ENCODE results near the gene KRTAP4-8. TPM values are rescaled to one million over a fixed set of nuclear protein-coding genes. Genes with fewer than 3 reads are reported as not detected.
A peak's percentile ranks its signal among the peaks of the same experiment; 100 is the strongest.
"Not testable (repeated sequence)": the region's sequence is repeated elsewhere in the genome, so short reads cannot be mapped to it uniquely, and the experiment has no call there.

The KRTAP4-8 gene
- total RNA-seq, 1 experiment from 2014 or later = not detected

- DNase-seq (ENCODE audit: low read depth) = peak; percentile 95
These were observed 31.9 kb downstream of the KRTAP4-8 start, which contains the start of gene KRTAP2-4 for GRCh38 chr17:41065829-41066624. Gene KRTAP2-4 (minus strand): TSS chr17:41065879. CDS start chr17:41065845, 34 bp downstream.

- not testable (repeated sequence) for DNase-seq (ENCODE audit: low read depth)
These were observed 32.8 kb downstream of the KRTAP4-8 start for GRCh38 chr17:41065016-41065689.

DNA sequence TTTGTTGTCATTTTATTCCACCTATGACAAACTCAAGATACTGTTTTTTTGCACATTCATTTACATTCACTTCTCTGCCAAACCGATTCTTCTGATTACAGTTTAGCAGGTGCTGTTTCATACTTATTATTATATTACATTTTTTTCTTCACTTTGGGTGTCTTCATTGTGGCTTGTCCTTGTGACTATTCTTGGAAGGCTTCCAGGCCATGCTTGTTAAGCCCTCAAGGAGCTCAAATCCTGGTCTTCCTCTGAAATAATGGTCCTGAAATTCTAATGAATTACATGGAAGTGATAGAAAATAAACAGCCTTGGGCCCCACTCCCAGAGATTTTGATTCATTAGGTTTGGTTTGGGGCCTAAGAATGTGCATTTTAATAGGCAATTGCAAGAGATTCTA, 33.6 kb downstream of the KRTAP4-8 start:
- no peak for DNase-seq (ENCODE audit: low read depth)

DNA sequence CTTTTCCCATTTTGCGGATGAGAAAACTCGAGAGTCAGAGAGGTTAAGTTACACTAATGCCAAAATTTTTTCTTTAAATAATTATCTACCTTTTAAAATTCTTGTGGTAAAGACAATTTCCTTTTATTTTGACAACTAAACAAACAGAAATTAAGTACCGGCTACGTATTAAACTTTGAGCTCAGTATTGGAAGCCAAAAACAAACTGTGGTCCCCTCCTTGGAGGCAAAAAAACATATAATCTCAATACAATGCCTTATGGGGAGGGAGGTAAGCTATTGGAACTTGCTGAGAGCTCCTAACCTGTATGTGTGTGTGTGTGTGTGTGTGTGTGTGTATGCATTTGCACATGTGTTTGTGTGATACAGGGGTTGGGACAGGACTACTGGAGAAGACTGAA, 34.5 kb downstream of the KRTAP4-8 start:
- DNase-seq (ENCODE audit: low read depth) = no peak

DNA sequence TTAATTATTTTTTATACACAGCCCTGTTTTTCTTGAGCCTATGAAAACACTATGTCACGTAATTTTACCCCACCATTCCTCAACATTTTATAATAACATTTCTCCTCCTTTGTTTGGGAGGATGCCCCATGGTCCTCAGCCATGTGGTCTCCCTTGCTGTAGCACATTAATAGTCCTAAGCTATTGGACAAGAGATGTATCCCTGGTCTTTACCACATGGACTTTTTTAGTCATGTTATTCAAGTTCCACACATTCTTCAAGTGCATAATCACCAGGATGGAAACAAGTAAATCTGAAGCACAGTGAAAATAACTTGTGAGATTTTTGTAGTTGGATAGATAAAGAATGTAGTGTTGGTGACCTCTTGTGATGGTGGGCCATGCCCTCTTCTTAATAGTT, 36.0 kb downstream of the KRTAP4-8 start:
- peak; percentile 80 for DNase-seq (ENCODE audit: low read depth)

- DNase-seq (ENCODE audit: low read depth) = peak; percentile 86
These were observed 37.8 kb downstream of the KRTAP4-8 start, which contains the start of gene KRTAP2-3 for GRCh38 chr17:41060052-41060604. Gene KRTAP2-3 (minus strand): TSS chr17:41060114. CDS start chr17:41060050, 64 bp downstream.

DNA sequence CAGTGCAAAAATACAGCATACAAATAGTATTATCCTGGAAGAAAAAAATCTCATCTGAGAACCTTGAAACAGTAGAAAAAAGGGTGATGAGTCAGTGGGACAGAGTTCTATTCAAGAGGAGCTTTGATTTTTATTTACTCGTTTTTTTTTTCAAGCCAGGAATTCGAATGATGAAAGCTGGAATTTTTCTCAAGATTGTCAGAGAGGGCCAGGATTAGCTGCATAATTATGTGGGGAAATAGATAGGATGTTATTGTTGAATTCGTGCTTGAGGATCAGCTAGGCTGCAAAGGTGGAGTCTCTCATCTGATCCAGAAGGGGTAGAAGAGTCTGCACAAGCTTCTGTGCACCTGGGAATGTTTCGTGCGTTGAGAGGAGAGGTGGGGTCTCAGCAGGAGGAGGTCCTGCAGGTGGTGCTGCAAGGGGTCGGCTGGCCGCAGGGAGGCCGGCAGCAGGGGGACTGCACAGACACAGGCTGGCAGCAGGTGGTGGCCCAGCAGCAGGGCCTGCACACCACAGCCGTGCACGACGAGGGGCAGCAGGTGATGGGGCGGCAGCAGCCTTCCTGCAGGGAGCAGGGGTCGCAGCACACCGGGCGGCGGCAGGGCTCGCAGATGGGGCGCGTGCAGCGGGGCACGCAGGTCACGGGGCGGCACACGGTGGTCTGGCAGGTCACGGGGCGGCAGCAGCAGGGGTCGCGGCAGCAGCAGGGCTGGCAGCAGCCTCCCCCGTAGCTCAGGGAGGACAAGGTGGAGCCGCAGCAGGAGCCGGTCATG, 38.5 kb downstream of the KRTAP4-8 start:
- peak; percentile 86 for DNase-seq (ENCODE audit: low read depth)

GRCh38 chr17:41058741-41059140, 39.2 kb downstream of the KRTAP4-8 start:
- DNase-seq (ENCODE audit: low read depth) = no peak

DNA sequence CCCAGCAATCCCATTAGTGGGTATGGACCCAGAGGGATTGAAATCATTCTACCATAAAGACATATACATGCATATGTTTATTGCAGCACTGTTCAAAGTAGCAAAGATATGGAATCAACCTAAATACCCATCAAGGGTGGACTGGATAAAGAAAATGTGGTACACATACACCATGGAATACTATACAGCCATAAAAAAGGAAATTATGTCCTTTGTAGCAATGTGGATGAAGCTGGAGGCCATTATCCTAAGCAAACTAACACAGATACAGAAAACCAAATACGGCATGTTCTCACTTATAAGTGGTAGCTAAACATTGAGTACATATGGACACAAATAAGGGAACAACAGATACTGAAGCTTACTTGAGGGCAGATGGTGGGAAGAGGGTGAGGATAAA, 40.4 kb downstream of the KRTAP4-8 start:
- no peak for DNase-seq (ENCODE audit: low read depth)

DNA sequence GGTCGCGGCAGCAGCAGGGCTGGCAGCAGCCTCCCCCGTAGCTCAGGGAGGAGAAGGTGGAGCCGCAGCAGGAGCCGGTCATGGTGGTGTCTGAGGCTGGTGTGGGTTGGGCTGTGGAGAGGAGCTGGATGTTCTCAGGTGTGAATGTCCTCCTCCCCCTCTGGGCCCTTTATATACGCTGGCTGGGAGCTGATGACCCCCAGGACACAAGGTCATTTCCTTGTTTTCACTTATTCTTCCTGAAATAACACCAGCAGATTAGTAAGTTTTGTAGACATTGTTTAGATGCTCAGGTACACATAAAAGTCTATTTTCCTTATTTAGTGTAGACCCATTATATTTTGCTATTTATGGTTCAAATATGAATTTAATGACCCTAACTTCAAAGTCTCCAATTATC, 42.8 kb downstream of the KRTAP4-8 start, which contains the start of gene KRTAP2-2:
KRTAP2-2 (minus strand) TSS at position 101 of the 400 bp plus-strand sequence; CDS start at position 82, 19 bp downstream.
- DNase-seq (ENCODE audit: low read depth) = not testable (repeated sequence)

- DNase-seq (ENCODE audit: low read depth) = not testable (repeated sequence)
These were observed 43.4 kb downstream of the KRTAP4-8 start for GRCh38 chr17:41054556-41054955.

- no peak for DNase-seq (ENCODE audit: low read depth)
These were observed 43.9 kb downstream of the KRTAP4-8 start for GRCh38 chr17:41054025-41054424.

GRCh38 chr17:41052566-41052965, 45.4 kb downstream of the KRTAP4-8 start:
- DNase-seq (ENCODE audit: low read depth) = no peak

GRCh38 chr17:41049110-41049509, 48.8 kb downstream of the KRTAP4-8 start:
- peak; percentile 68 for DNase-seq (ENCODE audit: low read depth)

- peak; percentile 26 for DNase-seq (ENCODE audit: low read depth)
These were observed 49.5 kb downstream of the KRTAP4-8 start for GRCh38 chr17:41048441-41048840.

Other genes starting within 250 kb of the KRTAP4-8 start
- not detected in 2 replicates for gene KRT12, start 230.9 kb downstream of the KRTAP4-8 start, total RNA-seq (2014; rRNA removed; shearing (Covaris generic))
- gene KRT20, start 212.9 kb downstream of the KRTAP4-8 start, total RNA-seq (2014; rRNA removed; shearing (Covaris generic)) = not detected in 2 replicates
- 0.33 TPM in 1 of 2 replicates, not detected in the other for gene KRT23, start 160.5 kb downstream of the KRTAP4-8 start, total RNA-seq (2014; rRNA removed; shearing (Covaris generic))
- gene KRT39, start 131.2 kb downstream of the KRTAP4-8 start, total RNA-seq (2014; rRNA removed; shearing (Covaris generic)) = not detected in 2 replicates
- not detected in 2 replicates for gene KRT40, start 113.8 kb downstream of the KRTAP4-8 start, total RNA-seq (2014; rRNA removed; shearing (Covaris generic))
- gene KRTAP3-3, start 104.0 kb downstream of the KRTAP4-8 start, total RNA-seq (2014; rRNA removed; shearing (Covaris generic)) = not detected in 2 replicates
- gene KRTAP3-2, start 98.2 kb downstream of the KRTAP4-8 start, total RNA-seq (2014; rRNA removed; shearing (Covaris generic)) = not detected in 2 replicates
- not detected in 2 replicates for gene KRTAP3-1, start 89.0 kb downstream of the KRTAP4-8 start, total RNA-seq (2014; rRNA removed; shearing (Covaris generic))
- gene KRTAP1-5, start 70.9 kb downstream of the KRTAP4-8 start, total RNA-seq (2014; rRNA removed; shearing (Covaris generic)) = not detected in 2 replicates
- not detected in 2 replicates for gene KRTAP1-4, start 67.9 kb downstream of the KRTAP4-8 start, total RNA-seq (2014; rRNA removed; shearing (Covaris generic))
- gene KRTAP1-3, start 63.3 kb downstream of the KRTAP4-8 start, total RNA-seq (2014; rRNA removed; shearing (Covaris generic)) = not detected in 2 replicates
- gene KRTAP1-1, start 56.7 kb downstream of the KRTAP4-8 start, total RNA-seq (2014; rRNA removed; shearing (Covaris generic)) = not detected in 2 replicates
- gene KRTAP2-1, start 50.8 kb downstream of the KRTAP4-8 start, total RNA-seq (2014; rRNA removed; shearing (Covaris generic)) = 2.0 TPM in 1 of 2 replicates, not detected in the other
- gene KRTAP2-2, start 42.9 kb downstream of the KRTAP4-8 start, total RNA-seq (2014; rRNA removed; shearing (Covaris generic)) = not detected in 2 replicates
- gene KRTAP2-3, start 38.0 kb downstream of the KRTAP4-8 start, total RNA-seq (2014; rRNA removed; shearing (Covaris generic)) = 1.2 and 6.2 TPM in 2 replicates
- not detected in 2 replicates for gene KRTAP2-4, start 32.3 kb downstream of the KRTAP4-8 start, total RNA-seq (2014; rRNA removed; shearing (Covaris generic))
- gene KRTAP4-7, start 14.0 kb downstream of the KRTAP4-8 start, total RNA-seq (2014; rRNA removed; shearing (Covaris generic)) = not detected in 2 replicates
- not detected in 2 replicates for gene KRTAP4-16, start 4.1 kb upstream of the KRTAP4-8 start, total RNA-seq (2014; rRNA removed; shearing (Covaris generic))
- gene KRTAP4-9, start 7.2 kb upstream of the KRTAP4-8 start, total RNA-seq (2014; rRNA removed; shearing (Covaris generic)) = 0.29 and 0.57 TPM in 2 replicates
- not detected in 2 replicates for gene KRTAP4-11, start 20.2 kb upstream of the KRTAP4-8 start, total RNA-seq (2014; rRNA removed; shearing (Covaris generic))
- not detected in 2 replicates for gene KRTAP4-12, start 26.0 kb upstream of the KRTAP4-8 start, total RNA-seq (2014; rRNA removed; shearing (Covaris generic))
- gene KRTAP4-6, start 42.4 kb upstream of the KRTAP4-8 start, total RNA-seq (2014; rRNA removed; shearing (Covaris generic)) = not detected in 2 replicates
- gene KRTAP4-5, start 51.7 kb upstream of the KRTAP4-8 start, total RNA-seq (2014; rRNA removed; shearing (Covaris generic)) = not detected in 2 replicates
- gene KRTAP4-4, start 62.6 kb upstream of the KRTAP4-8 start, total RNA-seq (2014; rRNA removed; shearing (Covaris generic)) = not detected in 2 replicates
- gene KRTAP4-3, start 70.1 kb upstream of the KRTAP4-8 start, total RNA-seq (2014; rRNA removed; shearing (Covaris generic)) = not detected in 2 replicates
- not detected in 2 replicates for gene KRTAP4-2, start 80.1 kb upstream of the KRTAP4-8 start, total RNA-seq (2014; rRNA removed; shearing (Covaris generic))
- gene KRTAP4-1, start 86.8 kb upstream of the KRTAP4-8 start, total RNA-seq (2014; rRNA removed; shearing (Covaris generic)) = not detected in 2 replicates
- not detected in 2 replicates for gene KRTAP9-1, start 91.7 kb upstream of the KRTAP4-8 start, total RNA-seq (2014; rRNA removed; shearing (Covaris generic))
- not detected in 2 replicates for gene KRTAP9-2, start 128.5 kb upstream of the KRTAP4-8 start, total RNA-seq (2014; rRNA removed; shearing (Covaris generic))
- not detected in 2 replicates for gene KRTAP9-3, start 134.3 kb upstream of the KRTAP4-8 start, total RNA-seq (2014; rRNA removed; shearing (Covaris generic))
- gene KRTAP9-8, start 139.9 kb upstream of the KRTAP4-8 start, total RNA-seq (2014; rRNA removed; shearing (Covaris generic)) = not detected in 2 replicates
- gene KRTAP9-4, start 151.5 kb upstream of the KRTAP4-8 start, total RNA-seq (2014; rRNA removed; shearing (Covaris generic)) = not detected in 2 replicates
- gene KRTAP9-9, start 157.2 kb upstream of the KRTAP4-8 start, total RNA-seq (2014; rRNA removed; shearing (Covaris generic)) = not detected in 2 replicates
- gene KRTAP9-6, start 167.2 kb upstream of the KRTAP4-8 start, total RNA-seq (2014; rRNA removed; shearing (Covaris generic)) = not detected in 2 replicates
- not detected in 2 replicates for gene KRTAP9-7, start 177.6 kb upstream of the KRTAP4-8 start, total RNA-seq (2014; rRNA removed; shearing (Covaris generic))
- not detected in 2 replicates for gene KRTAP29-1, start 204.7 kb upstream of the KRTAP4-8 start, total RNA-seq (2014; rRNA removed; shearing (Covaris generic))
- not detected in 2 replicates for gene KRTAP16-1, start 211.2 kb upstream of the KRTAP4-8 start, total RNA-seq (2014; rRNA removed; shearing (Covaris generic))
- not detected in 2 replicates for gene KRTAP17-1, start 217.6 kb upstream of the KRTAP4-8 start, total RNA-seq (2014; rRNA removed; shearing (Covaris generic))

Measured in HT1080 (cell line).